DMS153 treated with DMSO at 0.1 percent for 48 hours (cell line): Measurements from ENCODE around the gene OPN1MW2.
"Not testable (repeated sequence)": the region's sequence is repeated elsewhere in the genome, so short reads cannot be mapped to it uniquely, and the experiment has no call there.

Experiments
- DNase-seq: peaks from one replicate; lab custom pipeline; 2025; ENCODE audit not compliant: unreplicated experiment; lab: John Stamatoyannopoulos, UW

The OPN1MW2 gene

DNA sequence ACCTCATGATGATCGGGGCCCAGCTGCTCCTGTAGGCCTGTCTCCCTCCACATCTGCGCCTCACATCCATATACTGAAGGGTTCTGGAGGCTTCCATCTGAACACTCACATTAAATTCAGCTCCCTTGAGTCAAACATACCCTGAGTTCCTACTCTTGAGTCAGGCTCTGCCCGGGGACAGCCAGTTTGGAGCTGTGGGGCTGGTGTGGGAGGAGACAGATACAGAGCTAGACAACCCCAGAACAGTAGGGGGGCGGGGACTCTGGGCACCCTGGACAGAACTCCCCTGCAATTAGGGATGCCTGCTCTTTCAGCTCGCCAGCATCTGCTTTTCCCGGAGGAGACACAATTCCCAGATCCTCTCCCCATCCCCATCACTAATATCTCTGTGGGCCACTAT is 43.5 kb downstream of the OPN1MW2 start:
- DNase-seq, result not testable (repeated sequence)

DNA sequence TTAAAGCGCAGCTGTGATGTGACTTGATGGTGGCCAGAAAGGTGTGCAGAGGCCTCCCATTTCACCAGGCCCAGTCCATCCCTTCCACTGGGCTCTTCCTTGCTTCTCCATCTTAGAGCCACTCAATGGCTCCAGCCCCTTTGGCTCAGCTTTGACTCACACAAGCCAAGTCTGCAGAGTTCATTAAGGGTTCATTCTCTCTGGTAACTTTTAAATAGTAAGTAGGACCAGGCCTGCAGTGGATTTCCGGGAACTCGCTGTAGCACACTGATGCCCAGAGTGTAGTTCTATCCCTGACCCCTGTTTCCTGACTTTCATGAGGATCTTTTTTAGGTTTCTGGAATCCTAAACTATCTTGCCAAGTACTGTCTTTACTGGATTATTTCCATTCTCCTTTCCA is 49.7 kb downstream of the OPN1MW2 start:
- DNase-seq, result not testable (repeated sequence)
